GM18951 (cell line): Measurements from ENCODE around the gene AQP9.

Experiments
- POLR2A ChIP-seq: IDR thresholded peaks from 4 replicates; pipeline ENCODE4 v1.6.1; 2011; ENCODE audit warnings: mild to moderate bottlenecking; ENCODE audit not compliant: insufficient read length, insufficient read depth; ENCODE audit errors: extremely low read depth
- in situ Hi-C: fragments of 300-500 bp; cut with MboI; formaldehyde crosslinking; loops from one replicate; pipeline ENCODE4 v1.12.0; 2022; ENCODE audit warnings: low sequenced_read_pairs, mixed read lengths, inconsistent platforms; ENCODE audit not compliant: unreplicated experiment

The AQP9 gene

DNA sequence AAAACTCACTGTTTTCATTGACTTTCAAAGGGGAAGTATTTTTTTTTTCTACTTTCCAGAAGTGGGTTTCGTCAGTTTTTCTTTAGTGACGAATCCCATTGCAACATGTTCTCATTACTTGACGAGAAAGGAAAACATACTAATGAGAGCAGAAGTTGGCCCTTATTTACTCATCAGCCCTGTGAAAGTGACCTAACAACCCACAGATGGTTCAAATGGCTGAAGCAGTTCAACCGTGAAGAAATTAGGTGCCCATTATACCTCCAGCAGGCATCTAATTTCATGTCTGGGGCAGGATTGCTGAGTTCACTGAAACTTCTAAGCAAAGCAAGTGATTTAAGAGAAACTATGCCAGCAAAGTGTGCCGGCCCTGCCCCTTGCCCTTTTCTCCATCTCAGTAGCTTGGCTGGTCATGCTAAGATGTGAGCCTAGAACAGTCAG, 9.0 kb downstream of the AQP9 start:
- in situ Hi-C loops, result no loop called here

DNA sequence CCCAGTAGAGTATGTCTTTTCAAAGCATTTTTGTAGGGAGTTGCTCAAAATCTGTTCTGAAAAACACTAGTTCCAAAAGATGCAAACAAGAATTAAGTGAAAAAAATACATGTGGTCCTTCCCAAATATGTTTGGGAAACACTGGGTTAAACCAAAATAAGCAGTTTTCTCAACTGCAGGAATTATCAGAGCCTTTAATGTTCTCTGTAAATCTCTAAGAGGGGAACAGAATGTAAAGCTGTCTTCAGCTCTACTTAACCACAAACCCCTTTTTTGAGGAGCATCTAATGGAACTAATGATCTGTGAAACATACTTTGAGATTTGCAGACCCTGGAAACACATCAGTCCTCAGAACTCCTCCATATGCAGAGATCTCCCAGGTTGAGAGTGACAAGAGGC, 9.9 kb downstream of the AQP9 start:
- in situ Hi-C loops, result no loop called here
- TF ChIP-seq POLR2A, result no peak

More for the DNA sequence above, 9.0 kb downstream of the AQP9 start:
- no peak for TF ChIP-seq POLR2A

DNA sequence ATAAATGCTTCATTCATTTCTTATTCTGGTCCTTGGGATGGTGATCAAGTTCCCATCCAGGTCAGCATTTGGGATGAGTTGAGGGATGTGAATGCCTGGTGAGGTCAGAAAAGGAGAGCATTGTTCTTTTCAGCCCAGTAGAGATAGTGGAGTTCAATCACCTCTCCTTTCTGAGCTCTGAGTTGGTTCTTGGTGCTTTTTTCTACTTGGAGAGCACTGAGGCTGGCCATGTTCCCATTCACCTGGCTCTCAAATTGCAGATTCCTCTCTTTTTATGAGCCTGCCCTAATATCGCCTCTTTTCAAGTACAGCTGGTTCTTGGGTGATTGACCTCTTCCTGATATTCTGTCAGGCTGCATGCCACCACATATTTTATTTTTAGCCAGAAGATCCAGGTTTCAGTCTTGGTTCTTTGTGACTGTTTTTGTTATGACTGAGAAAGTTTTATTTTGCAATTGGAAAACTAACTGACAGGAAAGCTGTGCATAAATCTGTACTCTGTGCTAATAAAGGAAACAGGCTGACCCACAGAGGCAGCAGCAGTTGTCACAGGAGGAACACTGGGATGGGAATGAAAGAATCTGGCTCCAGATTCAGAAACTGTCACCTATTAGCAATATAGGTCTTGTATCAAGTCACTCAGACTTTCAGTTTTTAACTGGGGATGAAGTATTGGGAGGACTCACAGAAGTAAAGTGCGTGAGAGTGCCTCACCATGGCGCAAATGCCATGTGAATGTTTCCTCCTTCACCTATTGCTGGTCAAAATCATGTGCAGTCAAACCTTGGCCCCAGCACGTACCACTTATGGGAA, 10.7 kb downstream of the AQP9 start:
- no peak for TF ChIP-seq POLR2A
- in situ Hi-C loops, result no loop called here

DNA sequence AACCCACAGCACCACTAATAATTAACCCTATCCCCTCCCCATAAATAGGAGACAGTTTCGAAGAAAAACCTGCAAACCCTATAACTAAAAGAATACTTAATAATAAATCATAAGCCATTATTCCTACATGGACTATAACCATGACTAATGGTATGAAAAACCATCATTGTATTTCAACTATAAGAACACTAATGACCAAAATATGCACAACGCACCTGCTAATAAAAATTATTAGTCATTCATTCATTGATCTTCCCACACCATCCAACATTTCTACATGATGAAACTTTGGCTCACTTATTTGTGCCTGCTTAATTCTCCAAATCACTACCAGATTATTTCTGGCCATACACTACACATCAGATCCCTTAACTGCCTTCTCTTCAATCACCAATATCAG, 16.6 kb downstream of the AQP9 start:
- no peak for TF ChIP-seq POLR2A
- in situ Hi-C loops, result no loop called here

DNA sequence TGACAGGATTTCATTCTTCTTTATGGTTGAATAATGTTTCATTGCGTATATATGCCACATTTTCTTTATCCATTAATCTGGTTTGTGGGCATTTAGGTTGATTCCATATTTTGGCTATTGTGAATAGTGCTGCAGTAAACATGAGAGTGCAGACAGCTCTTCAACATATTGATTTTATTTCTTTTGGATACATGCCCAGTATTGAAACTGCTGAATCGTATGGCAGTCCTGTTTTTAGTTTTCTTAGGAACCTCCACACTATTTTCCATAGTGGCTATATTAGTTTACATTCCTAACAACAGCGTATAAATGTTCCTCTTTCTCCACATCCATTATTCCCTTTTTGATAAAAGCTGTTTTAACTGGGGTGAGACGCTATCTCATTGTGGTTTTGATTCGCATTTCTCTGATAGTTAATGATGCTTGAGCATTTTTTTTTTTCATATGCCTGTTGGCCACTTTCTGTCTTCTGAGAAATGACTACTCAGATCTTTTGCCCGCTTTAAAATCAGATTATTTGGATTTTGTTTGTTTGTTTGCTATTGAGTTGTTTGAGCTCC, 21.7 kb downstream of the AQP9 start:
- in situ Hi-C loops, result no loop called here
- no peak for TF ChIP-seq POLR2A

DNA sequence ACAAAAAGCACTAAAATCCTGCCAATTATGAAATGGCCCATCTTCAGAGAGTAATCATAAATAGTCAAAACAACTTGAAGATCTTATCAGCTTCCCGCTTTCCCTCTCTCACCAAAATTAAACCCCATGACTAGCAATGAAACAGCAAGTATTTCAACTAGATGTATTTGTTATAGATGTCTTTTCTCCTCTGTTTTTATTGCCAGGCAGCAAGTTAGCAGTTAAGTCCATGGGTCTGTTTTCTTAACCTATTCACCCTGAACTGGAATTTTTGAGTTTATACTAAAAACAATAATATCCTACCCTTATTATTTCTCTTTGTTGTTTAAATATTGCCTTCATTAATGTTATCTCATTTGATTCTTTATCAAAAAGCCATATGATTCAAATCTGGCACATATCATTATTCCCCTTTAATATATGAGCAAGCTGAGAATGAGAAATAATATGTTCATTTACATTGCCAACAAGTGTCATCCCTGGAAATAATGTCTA, 23.3 kb downstream of the AQP9 start:
- in situ Hi-C loops, result no loop called here
- no peak for TF ChIP-seq POLR2A

DNA sequence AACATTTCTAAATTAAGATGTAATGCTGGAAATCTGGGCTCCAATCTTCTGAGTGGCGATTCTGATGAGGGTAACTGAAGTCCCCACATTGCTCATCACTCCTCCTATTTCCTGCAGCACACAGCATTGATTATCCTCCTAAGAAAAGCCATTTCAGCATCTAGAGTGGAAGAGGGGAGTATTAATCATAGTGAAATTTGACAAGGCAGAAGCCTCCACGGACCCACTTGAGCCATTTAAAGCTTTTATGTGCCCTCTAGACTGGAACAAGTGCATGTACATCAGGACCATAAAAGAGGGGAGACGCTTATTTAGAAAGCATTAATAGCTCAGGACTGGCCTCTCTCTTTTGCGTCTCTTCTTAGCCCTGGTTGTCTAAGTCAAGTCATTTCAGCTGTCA, 25.8 kb downstream of the AQP9 start:
- TF ChIP-seq POLR2A, result no peak
- in situ Hi-C loops, result no loop called here

DNA sequence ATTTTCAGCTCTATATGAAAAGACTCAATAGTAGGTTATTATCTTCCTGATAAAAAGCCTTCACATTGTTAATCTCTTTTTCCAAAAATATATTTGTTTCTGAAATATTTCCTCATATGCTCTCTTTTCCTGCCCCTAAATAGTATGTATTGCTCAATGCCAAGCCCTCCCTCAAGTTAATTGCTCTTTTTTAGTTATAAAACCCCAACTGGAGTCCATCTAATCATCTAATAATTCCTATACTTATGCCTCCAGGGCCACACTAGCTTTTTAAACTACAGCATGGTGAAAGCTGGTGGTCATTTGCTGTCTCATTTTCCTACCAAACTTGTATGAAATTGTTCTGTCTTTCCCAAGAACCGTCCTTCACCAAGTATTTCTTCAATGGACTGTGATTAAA, 26.7 kb downstream of the AQP9 start:
- no peak for TF ChIP-seq POLR2A
- in situ Hi-C loops, result no loop called here

DNA sequence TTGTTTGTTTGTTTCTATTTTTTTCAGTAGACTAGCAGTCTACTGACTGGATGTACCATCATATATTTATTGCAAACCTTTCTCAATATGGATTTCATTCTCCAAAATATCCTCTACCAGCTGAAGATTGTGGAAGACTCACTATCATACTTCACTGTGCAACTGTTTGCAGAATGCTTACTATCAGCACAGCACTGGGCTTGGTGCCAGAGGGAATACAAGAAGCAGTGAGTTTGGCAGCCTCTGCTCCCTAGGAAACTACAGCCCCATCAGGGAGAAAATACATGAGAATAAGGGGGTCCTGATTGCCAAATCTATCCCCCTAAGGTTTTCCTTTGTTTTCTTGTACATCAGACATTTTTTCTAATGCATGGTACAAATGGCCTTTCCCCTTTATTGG, 27.5 kb downstream of the AQP9 start:
- in situ Hi-C loops, result no loop called here
- TF ChIP-seq POLR2A, result no peak

DNA sequence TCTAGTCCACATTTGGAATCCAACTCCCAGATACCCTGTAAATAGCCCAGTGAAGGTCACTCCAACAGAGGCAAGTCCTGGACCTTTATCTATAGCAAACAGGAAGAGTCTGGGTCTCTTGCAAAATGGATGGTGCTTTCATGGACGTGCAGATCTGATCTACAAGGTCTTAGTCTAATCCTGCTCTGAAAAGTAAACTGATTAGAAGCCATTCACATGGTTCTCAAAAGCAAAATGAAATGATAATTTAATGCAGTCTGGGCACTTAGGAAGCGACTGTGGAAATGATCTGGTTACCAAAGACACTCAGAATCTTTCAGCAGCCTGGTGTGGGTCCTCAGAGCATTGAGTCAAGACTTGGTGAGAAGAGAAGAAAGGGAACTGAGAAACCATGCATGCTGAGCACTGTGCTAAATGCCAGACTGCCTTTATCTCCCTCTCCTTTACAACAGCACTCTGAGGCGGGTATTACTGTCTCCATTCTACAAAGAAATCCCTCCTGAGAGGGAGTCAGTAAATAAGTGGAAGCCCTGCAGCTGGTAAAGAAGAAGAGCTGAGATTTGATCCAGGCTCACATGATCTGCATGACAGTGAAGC, 29.0 kb downstream of the AQP9 start:
- no peak for TF ChIP-seq POLR2A
- in situ Hi-C loops, result no loop called here

DNA sequence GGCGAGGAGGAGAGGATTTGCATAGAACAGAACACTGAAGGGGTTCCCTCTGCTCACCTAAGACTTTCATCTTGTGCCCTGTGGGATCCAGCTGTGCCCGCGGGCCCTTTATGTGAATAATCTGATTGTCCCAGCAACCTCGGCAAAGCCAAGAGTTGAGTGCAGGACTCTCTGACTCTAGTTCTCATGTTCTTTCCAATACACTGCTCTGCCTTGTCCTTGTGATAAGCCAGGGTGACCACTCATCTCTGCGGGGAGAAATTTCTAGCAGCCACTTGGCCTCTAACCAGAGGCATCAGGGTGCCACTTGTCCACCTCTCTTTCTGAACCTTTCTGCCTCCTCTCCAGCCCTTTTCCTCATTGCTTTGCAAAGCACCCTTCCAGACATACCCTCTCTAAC, 31.8 kb downstream of the AQP9 start:
- TF ChIP-seq POLR2A, result no peak
- in situ Hi-C loops, result no loop called here

DNA sequence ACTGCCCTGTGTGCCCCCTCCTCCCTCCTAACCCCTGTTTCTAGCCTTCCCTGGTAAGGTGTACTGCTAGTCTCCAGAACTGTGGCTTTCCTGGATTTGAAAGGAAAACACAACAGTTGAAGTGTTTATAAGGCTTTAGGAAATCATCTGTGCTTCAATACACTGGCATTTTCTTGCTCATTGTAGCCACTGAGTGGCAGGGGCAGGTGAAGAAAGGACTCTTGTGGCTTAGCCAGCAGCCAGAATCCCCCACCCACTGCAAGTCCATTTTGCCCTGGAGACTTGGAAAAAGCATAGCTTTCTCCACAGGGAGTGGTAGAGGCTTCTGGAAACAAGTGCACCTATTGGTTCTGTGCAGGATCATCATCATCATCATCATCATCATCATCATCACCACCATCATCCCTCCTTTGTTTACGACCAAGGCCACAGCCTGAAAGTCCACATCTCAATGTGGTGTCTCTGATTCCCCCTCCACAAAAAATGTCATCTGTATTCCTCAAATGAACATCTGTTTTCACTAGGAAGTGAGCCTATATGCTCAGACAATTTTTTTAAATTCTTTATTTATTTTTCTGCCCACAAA, 33.4 kb downstream of the AQP9 start:
- in situ Hi-C loops, result no loop called here
- TF ChIP-seq POLR2A, result no peak

DNA sequence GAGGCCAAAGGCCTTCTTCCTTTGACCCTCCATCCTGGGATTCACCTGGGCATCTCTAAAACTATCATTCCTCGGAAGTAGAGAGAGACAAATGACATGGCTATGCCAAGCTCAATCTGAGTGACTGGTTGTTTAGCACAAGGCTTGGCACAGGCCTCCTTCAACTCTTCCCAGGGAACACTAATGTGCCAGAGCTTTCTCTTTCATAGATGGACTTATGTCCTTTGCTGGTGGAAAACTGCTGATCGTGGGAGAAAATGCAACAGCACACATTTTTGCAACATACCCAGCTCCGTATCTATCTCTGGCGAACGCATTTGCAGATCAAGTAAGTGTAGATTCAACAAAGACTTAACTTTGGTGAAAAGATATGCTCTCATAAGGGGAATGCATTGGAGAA, 36.5 kb downstream of the AQP9 start:
- TF ChIP-seq POLR2A, result no peak
- in situ Hi-C loops, result no loop called here
